ENCODE results near the gene SLC25A51. TPM values are rescaled to one million over a fixed set of nuclear protein-coding genes. Genes with fewer than 3 reads are reported as not detected.

SLC25A51 gene
- total RNA-seq, 1 donor from 2014 or later, result 22.1 TPM

- no peak for DNase-seq (ENCODE audit: low spot score)
These were observed 33.4 kb upstream of the SLC25A51 start for GRCh38 chr9:37937366-37937765.

GRCh38 chr9:37936965-37937364 lies 33.0 kb upstream of the SLC25A51 start:
- DNase-seq (ENCODE audit: low spot score), result no peak

GRCh38 chr9:37936376-37936775 lies 32.4 kb upstream of the SLC25A51 start:
- DNase-seq (ENCODE audit: low spot score), result no peak

GRCh38 chr9:37935096-37935495 lies 31.2 kb upstream of the SLC25A51 start:
- DNase-seq (ENCODE audit: low spot score), result no peak

GRCh38 chr9:37931592-37931991 lies 27.7 kb upstream of the SLC25A51 start:
- DNase-seq (ENCODE audit: low spot score), result no peak

- DNase-seq (ENCODE audit: low spot score), result no peak
These were observed 25.5 kb upstream of the SLC25A51 start for GRCh38 chr9:37929441-37929895.

GRCh38 chr9:37928552-37929430 lies 24.9 kb upstream of the SLC25A51 start:
- no peak for DNase-seq (ENCODE audit: low spot score)

- no peak for DNase-seq (ENCODE audit: low spot score)
These were observed 23.9 kb upstream of the SLC25A51 start for GRCh38 chr9:37927601-37928551.

GRCh38 chr9:37927132-37927531 lies 23.2 kb upstream of the SLC25A51 start:
- DNase-seq (ENCODE audit: low spot score), result no peak

GRCh38 chr9:37926737-37927118 lies 22.8 kb upstream of the SLC25A51 start:
- DNase-seq (ENCODE audit: low spot score), result no peak

GRCh38 chr9:37925786-37926736 lies 22.1 kb upstream of the SLC25A51 start:
- DNase-seq (ENCODE audit: low spot score), result no peak

GRCh38 chr9:37925006-37925405 lies 21.1 kb upstream of the SLC25A51 start:
- DNase-seq (ENCODE audit: low spot score), result no peak

GRCh38 chr9:37924538-37924937 lies 20.6 kb upstream of the SLC25A51 start:
- DNase-seq (ENCODE audit: low spot score), result no peak

GRCh38 chr9:37923796-37924427 lies 20.0 kb upstream of the SLC25A51 start:
- DNase-seq (ENCODE audit: low spot score), result no peak

GRCh38 chr9:37923118-37923795 lies 19.3 kb upstream of the SLC25A51 start:
- no peak for DNase-seq (ENCODE audit: low spot score)

GRCh38 chr9:37922363-37923117 lies 18.6 kb upstream of the SLC25A51 start:
- no peak for DNase-seq (ENCODE audit: low spot score)

GRCh38 chr9:37921546-37922300 lies 17.8 kb upstream of the SLC25A51 start:
- DNase-seq (ENCODE audit: low spot score), result no peak

- DNase-seq (ENCODE audit: low spot score), result no peak
These were observed 17.2 kb upstream of the SLC25A51 start for GRCh38 chr9:37921168-37921510.

All from ureter (tissue), 1 donor.